GM21367 (cell line): ENCODE data around the gene BTN1A1.

Experiments
- ATAC-seq: cut with Tn5 transposase; IDR thresholded peaks from one replicate; pipeline ENCODE4 v1.9.1; 2021; ENCODE audit not compliant: unreplicated experiment

Gene BTN1A1

DNA sequence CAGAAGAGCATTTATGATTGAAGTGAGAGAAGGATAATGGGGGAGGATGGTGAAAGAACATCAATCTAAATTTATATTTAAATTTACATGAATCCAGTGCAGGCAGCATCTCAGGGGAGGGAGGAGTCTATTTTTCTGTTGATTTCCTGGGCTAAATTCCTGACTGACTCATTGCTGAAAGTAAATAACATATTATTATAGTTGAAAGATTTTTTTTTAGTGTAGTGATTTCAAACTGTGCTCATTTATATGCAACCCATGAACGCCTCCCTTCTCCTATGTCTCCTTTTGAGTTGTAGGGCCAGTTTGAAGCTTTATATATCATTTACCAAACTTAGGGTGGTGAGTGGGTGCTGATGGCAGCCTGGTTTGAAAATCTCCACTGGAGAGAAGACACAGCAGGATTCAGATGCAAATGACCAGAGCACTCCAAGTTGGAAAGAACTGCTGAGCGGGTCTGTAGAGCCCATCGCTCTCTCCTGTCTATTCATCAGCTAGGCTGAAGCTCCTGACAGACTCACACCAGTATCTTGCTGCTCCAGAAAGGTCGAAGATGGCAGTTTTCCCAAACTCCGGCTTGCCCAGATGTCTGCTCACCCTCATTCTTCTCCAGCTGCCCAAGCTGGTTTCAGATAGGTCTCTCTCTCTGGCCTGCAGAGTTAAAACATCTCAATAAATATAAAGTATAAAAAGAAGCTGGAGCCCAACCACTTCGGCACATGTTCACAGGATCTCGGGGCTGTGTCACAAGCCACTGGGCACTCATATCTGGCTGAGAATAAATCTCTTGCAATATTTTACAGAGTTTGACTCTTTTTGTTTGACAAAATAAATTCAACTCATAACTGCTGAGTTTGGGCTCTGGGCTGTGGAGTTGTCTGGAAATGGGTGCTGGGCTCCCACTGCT lies 24.0 kb upstream of the BTN1A1 start:
- ATAC-seq: no peak

DNA sequence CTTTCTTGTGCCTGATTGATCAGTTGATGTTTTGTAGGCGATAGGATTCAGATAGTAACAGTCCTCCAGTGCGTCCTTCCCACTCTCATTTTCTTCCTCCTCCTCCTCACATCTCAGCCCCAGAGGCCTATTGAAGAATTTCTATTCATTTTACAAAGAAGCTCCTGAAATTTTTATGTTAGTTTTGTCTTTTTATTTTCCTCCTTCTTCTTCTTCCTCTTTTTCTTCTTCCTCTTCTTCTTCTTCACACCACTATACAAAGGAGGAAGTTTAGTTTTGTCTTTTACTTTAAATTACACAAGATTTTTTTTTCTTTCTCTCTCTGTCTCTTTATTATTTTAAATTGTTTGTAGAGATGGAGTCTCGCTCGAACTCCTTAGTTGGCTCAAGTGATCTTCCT lies 23.2 kb upstream of the BTN1A1 start:
- ATAC-seq: no peak

DNA sequence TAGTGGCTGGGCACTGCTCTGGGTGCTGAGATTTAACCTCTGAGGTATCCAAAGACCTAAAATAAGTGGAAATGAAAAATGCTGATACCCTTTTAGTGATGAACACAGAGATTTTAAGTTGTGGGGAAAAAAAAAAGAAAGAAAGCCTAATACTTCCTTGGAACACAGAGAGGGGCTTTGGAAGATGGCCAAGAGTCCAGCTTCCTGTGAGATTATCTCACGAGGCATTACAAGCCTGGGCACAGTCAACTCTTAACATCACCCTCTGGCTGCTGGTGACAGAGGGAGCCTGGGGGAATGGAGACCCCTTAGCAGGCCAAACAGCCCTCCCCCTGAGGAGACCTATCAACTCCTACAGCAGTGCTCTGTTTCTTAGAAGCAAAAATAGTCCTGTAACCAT lies 22.7 kb upstream of the BTN1A1 start:
- no peak for ATAC-seq

DNA sequence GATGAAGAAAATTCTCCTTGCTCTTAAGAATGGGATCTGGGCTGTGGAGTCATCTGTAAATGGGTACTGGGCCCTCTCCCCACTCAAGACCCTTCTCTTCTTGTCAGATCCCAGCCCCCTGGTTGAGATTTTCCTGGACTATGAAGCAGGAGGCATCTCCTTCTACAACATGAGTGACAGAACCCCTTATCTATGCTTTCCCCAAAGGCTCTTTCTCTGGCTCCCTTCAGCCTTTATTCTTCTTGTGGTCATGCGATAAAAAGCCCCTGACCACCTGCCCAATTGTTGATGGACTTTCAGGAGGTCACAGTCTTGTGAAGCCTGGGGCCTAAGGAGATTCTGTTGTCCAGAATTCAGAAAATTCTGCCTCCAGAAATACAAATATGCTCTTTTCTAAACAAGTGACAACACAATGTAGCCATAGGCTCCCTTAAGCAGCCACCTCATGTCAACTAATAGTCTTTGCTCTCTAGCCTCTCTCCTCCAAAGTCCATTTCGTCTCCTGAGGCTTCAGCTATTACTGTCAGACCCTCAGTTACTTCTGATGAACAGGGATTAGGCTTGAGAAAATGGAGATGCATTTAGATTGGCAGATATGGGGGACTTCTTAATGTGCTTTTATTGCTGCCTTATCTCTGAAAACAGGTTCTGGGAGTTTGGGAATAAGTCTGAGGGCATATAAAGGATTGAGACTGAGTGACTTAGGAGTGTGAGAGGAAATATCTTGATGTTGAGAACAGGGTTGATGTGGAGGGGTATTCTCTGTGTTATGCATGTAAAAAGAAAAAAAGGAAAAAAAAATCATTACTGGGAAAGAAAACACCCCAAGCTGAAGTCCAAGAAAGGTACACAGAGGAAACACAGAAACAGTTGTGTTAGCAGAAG lies 21.8 kb upstream of the BTN1A1 start:
- no peak for ATAC-seq

DNA sequence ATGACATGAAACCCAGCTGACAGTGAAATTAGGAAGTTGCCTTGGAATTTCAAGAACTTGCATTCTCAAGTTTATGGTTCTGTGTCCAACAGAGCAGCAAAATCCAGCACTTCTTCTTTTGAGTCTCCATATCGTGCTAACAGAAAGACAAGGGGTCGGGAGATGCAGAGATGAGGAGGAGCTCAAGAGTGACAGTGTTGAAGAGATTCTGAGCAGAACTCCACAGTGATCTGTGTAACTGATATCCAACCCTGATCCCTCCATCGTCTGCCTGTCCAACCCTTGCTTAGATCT lies 21.2 kb upstream of the BTN1A1 start:
- ATAC-seq: no peak

DNA sequence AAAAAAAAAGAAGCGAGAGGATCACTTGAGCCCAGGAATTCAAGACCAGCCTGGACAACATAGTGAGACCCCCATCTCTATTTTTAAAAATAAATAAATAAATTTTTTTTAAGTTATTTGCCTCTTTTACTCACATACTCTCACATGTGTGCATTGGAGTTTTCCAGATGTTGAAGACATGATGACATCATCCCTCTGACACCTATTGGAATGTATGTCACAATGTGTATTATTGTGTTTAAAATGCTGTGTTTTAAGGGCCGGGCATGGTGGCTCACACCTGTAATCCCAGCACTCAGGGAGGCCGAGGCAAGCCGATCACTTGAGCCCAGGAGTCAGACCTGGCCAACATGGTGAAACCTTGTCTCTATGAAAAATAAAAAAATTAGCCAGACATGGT lies 17.8 kb upstream of the BTN1A1 start:
- ATAC-seq: no peak

DNA sequence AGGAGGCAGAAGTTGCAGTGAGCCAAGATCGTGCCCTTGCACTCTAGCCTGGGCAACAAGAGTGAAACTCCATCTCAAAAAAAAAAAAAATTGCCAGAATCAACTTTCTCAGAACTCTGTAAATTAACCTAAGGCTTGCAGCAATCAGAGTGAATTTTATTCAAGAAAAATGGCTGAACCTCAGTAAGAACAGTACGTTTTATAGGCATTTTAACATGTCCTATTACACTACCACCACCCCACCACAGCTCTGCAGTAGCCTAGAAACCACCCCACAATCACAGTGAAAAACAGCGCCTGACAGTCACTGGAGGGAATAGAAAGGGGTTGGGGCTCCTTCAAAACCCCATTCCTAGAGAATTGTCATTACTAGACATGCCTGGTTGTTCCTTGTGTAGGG lies 16.4 kb upstream of the BTN1A1 start:
- no peak for ATAC-seq

DNA sequence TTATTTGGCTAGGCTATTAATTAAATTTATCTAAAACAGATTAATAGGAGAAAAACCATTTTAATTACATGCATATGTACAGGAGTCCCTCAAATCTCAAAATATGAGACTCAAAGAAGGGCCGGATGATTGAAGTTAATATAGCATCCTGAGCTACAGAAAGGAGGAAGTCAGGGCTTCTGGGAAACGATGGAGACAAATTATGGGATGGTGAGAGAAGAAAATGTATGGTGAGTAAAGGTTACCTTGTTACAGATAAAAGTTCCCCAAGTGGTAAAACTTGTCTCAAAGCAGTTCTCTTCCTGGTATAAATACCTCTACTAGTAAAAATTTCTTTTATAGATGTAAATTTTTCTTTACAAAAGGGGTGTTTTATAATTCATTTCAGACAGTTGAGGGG lies 15.9 kb upstream of the BTN1A1 start:
- ATAC-seq: no peak

DNA sequence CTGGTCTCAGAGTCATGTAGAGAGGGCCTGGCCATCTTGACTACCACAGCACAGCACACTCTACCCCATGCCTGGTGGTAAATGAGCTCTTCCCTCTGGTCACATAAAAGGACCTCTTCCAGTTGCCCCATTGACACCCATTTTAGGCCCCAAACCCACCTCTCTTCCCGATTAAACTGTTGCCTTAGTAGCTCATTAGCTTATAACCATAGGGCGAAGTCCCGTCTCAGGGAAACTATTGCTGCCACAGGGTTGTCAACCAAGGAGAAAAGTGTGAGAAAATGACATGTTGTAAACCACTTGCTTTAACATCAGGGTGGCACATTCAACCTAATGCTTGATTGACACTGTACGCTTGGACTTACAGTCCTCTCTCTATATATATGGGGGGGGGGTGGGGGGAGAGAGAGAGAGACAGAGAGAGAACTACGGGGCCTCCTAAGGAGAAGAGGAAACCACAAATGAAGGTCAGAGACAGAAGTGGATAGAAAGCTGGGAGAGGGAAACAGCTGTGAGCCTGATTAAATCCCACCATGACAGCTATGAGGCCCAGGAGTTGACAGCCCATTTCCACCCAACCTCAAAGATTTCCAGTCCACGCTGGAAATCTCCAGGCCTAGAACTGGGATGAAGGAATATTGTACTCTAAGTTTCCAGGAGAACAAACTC lies 14.9 kb upstream of the BTN1A1 start:
- ATAC-seq: no peak

DNA sequence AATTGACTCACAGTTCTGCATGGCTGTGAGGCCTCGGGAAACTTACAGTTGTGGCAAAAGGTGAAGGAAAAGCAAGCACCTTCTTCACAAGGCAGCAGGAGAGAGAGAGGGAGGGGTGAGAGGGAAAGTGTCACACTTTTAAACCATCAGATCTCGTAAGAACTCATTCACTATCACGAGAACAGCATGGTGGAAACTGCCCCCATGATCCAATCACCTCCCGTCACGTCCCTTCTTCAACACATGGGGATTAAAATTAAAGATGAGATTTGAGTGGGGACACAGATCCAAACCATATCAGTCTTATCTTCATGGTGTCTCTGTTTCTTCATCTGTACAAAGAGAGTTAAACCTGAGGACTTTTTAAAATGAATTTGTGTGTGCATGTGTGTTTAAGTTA lies 13.7 kb upstream of the BTN1A1 start:
- no peak for ATAC-seq

DNA sequence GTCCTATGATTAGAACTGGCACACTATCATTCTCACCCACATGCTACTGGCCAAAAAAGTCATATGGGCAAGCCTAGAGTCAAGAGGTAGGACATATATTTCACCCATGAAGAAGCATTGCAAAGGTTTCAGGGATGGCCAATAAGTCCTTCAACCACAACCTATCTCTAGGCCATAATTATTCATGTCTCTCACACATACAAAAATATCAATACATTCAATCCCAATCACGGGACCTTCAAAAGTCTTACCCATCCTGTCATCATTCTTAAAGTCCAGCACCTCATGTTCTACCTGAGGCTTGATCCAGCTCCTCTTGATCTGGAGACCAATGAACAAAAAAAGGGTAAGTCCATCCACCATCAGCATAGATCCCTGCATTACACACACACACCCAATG lies 12.6 kb upstream of the BTN1A1 start:
- ATAC-seq: no peak

DNA sequence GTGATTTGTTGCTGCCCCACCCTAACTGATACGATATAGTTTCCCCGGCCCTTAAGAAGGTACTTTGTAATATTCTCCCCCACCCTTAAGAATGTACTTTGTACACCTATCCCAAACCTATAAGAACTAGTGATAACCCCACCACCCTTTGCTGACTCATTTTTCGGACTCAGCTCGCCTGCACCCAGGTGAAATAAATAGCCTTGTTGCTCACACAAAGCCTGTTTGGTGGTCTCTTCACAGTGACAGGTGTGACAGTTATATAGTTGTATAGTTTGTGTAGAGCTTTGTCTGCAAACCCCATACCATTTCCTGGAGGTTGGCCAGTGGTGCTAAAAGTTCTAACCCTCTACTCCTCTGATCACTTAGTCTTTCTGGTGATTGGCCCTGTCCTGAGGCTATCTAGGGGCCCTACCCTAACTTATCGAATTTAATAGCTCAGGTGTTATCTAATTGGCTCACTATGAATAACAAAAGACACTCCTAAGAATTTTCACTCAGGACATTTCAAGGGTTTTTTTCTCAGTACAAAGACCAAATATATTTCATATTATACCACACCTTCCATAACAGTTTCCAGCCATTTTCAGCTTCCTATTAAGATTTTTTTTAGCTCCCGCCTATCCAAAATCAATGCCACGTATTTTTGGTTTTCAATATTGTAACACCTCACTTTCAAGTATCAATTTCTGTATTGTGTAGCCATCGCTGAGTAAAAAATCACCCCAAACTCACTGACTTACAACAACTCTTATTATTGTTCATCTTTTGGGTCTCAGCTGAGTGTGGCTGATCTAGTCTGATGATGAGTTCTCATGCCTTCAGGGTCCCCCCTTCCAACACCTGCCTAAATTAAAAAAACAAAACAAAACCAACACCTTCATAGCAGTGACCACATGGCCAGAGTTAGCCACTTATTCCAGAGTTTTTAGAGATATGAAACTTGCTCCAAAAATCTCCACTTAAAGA lies 9.8 kb upstream of the BTN1A1 start:
- ATAC-seq: no peak

DNA sequence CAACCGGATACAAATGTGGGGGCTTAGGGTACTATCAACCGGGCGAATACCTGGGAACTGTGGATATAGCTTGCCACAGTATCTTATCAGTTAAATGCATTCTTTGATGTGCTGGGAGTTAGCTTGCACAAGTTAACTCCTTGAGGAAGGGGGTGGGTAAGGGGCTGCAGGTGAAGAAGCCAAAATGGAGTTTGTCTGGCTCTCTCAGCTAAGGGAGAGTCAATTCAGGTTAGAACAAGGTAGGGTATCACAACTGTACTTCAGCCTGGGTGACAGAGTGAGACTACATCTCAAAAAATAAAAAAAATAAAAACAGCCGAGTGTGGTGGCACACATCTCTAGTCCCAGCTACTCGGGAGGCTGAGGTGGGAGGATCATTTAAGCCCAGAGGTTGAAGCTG lies 8.5 kb upstream of the BTN1A1 start:
- ATAC-seq: no peak

DNA sequence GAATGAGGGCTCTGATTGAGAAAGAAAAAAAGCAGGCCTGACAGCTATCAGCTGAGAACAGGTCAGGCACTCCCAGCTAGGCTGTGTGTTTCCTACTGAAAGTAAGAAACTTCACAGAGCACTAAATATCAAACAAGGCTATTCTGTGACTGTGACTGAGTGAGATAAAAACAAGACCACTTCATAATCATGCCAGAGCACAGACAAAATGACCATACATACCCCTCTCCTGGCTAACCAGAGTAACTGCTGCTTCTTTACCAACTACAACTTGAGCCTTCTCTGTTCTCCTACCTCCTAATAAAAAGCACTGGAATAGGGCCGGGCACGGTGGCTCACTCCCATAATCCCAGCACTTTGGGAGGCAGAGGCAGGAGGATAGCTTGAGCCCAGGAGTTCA lies 6.8 kb upstream of the BTN1A1 start:
- no peak for ATAC-seq

DNA sequence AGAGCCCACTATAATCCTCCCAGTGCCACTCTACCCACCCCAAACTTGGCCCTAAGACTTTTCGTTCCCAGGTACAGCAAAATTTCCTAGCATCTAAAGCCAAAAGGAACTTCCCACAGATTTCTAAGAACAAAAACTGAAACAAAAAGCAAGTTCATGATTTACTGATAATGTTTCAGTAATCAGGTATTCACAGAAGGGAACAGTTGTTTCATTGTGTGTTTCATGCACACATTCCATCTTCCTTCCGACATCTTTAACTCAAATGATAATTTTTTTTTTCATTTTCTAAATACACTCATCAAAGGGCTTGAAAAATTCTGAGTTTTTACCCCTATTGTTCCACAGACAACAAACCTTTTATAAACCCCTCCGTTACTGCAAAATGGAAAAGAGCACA lies 6.0 kb upstream of the BTN1A1 start:
- no peak for ATAC-seq

DNA sequence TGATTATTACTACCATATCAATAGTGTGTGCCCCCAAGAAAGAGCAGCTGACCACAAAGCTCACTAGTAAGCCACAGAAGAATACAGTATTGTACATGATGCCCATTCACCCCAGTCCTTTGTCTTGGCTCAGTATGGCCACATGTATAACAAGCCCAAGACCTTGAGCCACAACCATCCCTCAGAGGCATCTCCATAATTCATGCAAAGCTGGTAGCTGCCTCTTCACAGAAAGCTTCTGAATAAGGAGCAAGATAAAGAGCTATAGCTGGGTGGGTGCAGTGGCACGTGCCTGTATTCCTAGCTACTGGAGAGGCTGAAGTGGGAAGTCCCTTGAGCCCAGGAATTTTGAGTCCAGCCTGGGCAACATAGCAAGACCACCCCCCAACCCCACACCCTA lies 4.8 kb upstream of the BTN1A1 start:
- ATAC-seq: no peak

DNA sequence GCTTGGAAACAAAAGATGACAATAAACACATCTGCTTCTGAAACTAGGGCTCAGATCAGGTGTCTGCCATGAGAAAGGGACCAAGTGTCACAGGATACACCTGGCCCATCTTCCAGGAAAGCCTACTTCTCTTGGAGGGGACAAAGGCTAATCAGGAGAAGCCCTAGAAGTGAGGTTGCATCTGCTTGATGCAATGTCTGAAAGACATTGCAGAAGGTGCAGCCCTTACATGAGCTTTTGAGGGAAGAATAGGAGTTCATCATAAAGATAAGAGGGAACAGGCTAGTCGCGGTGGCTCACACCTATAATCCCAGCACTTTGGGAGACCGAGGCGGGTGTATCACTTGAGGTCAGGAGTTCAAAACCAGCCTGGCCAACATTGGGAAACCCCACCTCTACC lies 2.5 kb upstream of the BTN1A1 start:
- no peak for ATAC-seq

DNA sequence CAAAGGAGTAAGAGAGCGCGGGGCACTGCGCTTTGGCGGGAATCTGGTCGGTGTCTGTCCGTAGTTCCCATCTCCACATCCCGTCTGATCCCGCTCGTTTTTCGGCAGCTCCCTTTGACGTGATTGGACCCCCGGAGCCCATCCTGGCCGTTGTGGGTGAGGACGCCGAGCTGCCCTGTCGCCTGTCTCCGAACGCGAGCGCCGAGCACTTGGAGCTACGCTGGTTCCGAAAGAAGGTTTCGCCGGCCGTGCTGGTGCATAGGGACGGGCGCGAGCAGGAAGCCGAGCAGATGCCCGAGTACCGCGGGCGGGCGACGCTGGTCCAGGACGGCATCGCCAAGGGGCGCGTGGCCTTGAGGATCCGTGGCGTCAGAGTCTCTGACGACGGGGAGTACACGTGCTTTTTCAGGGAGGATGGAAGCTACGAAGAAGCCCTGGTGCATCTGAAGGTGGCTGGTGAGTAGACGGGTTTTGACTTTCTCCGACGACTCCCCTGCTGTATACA lies 1.4 kb downstream of the BTN1A1 start:
- no peak for ATAC-seq

DNA sequence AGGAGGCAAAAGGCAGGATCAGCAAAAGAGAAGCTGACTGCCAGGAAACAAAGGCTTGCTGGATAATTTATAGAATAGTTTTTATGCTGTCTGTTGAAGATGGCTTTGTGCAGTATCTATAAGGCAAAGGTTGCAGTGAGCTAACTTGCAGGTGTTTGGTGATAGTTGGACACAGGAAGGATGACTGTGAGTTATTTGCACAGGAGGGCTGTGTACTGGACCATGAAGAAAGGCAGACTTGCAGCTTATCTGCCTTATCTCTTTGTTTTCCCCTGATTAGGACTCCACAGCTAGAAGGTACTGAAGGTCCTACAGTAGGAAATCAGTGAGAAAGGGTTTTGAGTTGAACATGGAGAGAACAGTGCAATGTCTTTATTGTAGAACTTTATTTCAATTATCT lies 2.1 kb downstream of the BTN1A1 start:
- ATAC-seq: no peak

DNA sequence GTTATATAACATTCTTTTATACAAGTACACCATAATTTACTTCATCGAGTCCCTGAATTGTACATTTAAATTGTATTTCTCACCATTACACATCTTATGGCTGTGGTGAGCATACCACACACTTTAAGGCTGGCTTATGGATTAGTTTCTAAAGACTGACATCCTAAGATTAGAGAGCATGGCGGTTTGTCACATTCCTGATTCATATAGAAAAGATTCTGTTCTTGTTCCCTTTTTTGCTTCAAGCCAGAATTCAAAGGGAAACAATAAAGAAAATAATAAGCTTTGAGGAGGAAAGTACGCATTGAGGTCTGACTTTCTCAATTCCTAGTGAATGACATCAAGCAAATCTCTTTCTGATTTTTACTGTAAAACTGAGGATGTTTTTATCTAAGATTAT lies 2.5 kb downstream of the BTN1A1 start:
- ATAC-seq: no peak

DNA sequence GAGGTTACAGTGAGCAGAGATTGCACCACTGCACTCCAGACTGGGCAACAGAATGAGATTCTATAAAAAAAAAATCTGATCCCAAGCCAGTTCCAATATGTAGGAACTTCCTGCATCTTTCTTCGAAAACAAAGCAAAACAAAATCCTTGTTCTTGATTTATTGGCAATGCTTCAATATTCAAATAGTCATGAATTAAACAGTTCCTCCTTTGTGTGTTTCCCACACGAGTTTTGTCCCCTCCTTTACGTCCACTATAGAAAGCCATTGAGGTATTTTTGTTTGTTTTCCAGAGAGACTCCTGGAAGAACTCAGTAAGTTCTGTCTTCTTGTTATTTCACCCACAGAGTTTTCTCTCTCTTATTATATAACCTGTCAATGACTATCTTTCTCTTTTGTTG lies 7.6 kb downstream of the BTN1A1 start:
- no peak for ATAC-seq
